HG02763 (cell line): ENCODE measurements around the gene SMCO4.

Experiments
- ATAC-seq: cut with Tn5 transposase; IDR thresholded peaks from one replicate; pipeline ENCODE4 v1.9.1; 2021; ENCODE audit warnings: mild to moderate bottlenecking, moderate library complexity; ENCODE audit not compliant: unreplicated experiment

The SMCO4 gene

GRCh38 chr11:93510196-93510873 lies 32.9 kb downstream of the SMCO4 start:
- ATAC-seq, result no peak

DNA sequence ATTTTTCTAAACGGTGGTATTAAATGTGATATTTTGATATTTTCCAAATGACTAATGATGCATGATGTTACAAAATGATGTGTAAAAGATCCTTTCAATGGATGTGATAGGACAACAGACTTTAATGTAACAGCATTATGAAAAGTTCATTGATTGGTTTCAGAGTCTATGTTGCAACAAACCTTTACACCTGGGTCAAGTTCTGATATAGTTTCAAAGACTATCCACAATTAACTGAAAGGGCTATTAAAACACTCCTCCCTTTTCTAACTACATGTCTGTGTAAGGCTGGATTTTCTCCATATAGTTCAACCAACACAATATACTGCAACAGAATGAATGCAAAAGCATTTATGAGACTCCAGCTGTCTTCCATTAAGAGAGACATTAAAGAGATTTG lies 35.7 kb downstream of the SMCO4 start:
- no peak for ATAC-seq

GRCh38 chr11:93505703-93506102 lies 37.5 kb downstream of the SMCO4 start:
- no peak for ATAC-seq

DNA sequence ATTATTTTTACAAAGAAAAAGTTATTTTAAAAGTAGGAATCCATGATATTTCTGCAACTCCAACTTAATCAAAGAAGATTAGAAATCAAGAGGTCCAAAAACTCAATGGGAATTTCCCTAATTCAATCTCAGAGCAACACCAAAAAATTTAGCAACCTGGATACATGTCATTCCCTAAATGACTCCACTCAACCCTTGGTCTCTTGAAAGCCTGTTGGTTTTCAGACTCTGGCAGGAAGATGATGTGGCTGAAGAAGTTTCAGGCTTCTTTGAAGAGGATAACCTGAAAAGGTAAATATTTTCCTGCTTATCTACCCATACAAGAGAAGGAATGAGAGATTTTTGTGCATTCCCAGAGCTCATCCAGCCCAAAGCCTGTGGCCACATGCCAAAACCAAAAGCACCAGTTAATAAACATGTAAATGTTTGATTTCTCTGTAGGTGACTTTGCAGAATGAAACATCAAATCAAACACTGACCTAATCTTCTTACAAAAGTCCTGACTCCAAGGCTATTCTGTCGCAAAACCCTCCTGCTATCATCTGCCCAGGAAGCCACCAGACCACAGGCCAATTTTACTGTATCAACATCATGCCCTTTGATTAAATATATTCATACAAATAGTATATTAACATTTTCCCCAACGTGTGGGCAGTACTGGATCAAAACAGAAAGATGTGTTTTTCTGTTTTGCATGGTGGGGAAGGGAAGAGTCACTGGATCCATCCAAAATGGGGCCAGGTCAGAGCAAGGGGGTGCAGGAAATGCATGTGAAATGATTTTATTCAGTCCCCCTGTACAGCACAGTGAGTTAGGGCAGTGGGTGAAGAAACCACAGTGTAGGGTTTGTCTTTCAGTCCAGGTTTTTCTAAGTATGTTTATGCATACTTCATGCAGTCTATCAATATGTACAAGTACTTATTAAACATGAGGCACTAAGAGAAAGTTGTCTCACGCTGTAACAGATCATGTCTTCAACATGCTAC lies 38.8 kb downstream of the SMCO4 start:
- no peak for ATAC-seq

- ATAC-seq, result no peak
Measured at GRCh38 chr11:93501856-93502255, 41.3 kb downstream of the SMCO4 start.

GRCh38 chr11:93500759-93501158 lies 42.4 kb downstream of the SMCO4 start:
- ATAC-seq, result no peak

- ATAC-seq, result no peak
Measured at GRCh38 chr11:93498641-93499040, 44.5 kb downstream of the SMCO4 start.

DNA sequence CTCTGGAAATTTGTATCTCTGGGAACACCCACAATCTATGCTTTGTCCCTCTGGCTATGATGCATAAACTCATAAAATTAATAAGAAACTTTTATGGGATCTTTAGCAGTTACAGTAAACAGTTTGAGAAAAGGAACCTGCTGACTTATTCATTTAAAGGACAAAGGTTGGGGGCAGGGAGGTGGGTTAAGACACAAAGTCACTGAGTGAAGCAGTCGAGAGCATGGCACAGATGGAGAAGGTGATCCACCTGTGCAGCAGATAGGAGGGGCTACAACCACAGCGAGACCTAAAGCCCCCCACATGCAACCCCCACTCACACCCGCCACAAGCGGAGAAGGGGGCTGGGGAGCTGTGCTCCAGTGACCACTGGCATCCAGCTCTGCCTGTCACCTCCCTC lies 45.0 kb downstream of the SMCO4 start:
- no peak for ATAC-seq

DNA sequence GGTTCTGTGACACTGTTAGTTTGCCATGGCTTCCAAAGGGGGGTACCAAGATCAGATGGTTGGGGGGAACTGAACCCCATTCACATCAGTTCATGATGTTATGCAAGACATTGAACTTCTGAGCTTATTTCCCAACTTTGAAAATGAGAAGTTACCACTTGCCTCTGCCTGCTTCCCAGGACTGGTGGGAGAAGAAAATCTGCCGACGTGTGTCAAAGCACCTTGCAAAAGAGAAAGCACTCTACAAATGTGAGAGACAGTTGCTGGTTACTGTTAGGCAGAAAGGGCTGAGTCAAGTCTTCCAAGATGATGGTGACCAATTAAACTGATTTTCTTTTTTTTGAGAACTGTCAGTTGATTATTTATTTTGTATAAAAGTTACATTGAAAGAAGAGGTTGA lies 45.6 kb downstream of the SMCO4 start:
- ATAC-seq, result no peak

DNA sequence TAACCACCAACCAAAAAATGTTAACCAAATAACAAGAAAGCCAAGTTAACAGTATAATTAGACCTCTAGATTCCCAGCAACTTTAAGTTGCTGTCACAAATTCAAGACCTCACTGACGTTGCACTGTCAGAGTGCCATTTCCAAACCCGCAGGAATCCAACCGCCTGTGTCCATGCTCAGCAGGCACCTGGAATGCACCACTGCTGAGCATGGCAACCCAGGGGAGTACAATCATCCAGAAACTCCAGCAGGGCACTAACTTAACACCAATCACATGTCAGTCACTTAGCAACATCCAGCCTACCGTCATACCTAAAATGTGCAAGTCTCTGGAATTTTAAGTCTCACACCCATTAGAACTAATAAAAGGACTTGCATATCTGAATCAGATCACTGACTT lies 48.8 kb downstream of the SMCO4 start:
- no peak for ATAC-seq

DNA sequence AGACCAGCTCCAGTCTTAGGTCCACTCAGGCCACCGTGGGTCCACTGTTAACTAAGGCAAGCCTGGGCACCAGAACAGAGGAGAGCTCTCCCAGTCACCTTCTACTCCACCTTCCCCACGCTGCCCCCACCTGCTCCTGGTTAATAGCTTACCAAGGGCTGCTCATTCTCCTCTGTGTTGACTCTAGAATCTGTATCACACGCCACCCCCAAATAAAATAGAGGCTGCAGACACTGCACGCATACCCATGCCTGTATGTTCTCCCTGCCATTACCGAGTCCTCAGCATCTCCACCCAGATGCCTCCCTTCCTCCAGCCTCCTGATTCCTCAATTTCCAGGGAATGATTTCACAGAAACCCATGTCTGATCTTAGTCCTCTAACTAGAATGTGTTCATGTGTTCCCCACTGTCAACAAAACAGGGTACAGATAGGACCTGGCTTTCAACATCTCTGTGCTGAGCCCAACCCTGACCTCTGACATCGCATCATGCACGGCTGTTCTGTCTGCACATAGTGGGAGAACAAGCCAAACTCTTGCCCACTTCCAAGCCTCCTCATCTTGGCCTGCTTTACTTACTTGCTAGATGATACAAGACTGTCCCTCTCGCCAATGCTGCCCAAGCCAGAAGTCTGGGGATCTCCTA lies 49.8 kb downstream of the SMCO4 start:
- no peak for ATAC-seq

GRCh38 chr11:93492464-93493251 lies 50.5 kb downstream of the SMCO4 start:
- ATAC-seq, result no peak

- ATAC-seq, result no peak
Measured at GRCh38 chr11:93491973-93492372, 51.2 kb downstream of the SMCO4 start.

GRCh38 chr11:93490996-93491618 lies 52.1 kb downstream of the SMCO4 start:
- no peak for ATAC-seq

DNA sequence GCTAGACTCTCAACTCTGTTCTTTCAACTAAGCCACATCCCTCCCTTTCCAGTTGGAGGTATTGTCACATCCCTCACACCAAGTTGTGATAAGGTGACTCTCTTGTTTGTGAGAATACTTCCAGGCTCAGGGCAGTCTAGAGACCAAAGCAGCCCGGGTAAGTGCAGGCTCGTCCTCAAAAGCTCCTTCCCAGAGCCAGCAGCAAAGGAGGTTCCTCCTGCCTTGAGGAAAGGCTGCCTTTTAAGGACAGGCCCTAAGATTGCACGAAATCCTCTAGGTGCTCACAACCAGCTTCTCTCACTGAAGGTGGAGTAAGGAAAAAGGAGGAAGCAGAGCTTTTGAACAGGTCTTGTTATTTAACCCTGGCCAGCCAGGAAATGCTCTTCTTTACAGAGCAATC lies 53.4 kb downstream of the SMCO4 start:
- no peak for ATAC-seq

GRCh38 chr11:93487032-93487483 lies 56.1 kb downstream of the SMCO4 start:
- no peak for ATAC-seq

DNA sequence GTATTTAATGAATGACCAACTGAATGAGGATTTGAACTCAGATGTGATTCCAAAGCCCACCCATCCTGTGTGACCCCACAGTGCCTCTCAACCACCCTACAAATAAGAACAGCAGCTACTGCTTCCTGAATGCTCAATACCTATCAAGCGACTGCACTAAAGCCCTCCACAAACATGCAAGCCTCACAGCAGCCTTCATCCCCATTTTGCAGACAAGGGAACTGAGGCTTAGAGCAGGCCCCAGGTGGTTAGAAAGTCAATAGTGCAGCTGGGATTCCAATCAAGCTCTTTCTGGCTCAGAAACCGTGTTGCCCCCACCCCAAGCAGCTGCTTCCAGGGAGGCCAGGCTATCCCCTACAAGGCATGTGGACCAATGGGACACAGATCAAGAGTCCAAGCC lies 57.2 kb downstream of the SMCO4 start:
- ATAC-seq, result no peak

GRCh38 chr11:93484716-93485115 lies 58.5 kb downstream of the SMCO4 start:
- ATAC-seq, result no peak

GRCh38 chr11:93482556-93482955 lies 60.6 kb downstream of the SMCO4 start:
- no peak for ATAC-seq

- no peak for ATAC-seq
Measured at GRCh38 chr11:93481696-93482095, 61.5 kb downstream of the SMCO4 start.
